Stimulated activated effector memory CD8-positive, alpha-beta T cell treated with anti-CD3 and anti-CD28 coated beads, Interleukin-12 subunit alpha, Interleukin-12 subunit beta, amount 100 ng/mL, for 72 hours (primary cell): ENCODE data around the gene EPYC.

Experiments used
- ATAC-seq: fragments of 150-1000 bp; cut with Tn5 transposase; 2 replicates; pipeline ENCODE4 v1.10.0; 2021
- DNase-seq, 2 donors: peaks; one replicate each; pipeline ENCODE4 v3.0.0; 2021 to 2022; ENCODE audit warnings: low spot score in 2 of 2
- H3K27ac Mint-ChIP-seq: one replicate; pipeline ENCODE4 v1.8.0; 2022; ENCODE audit warnings: mild to moderate bottlenecking, mixed read lengths
- H3K36me3 Mint-ChIP-seq: one replicate; pipeline ENCODE4 v1.8.0; 2022; ENCODE audit warnings: mild to moderate bottlenecking, mixed read lengths
- H3K4me1 Mint-ChIP-seq: one replicate; pipeline ENCODE4 v1.8.0; 2022; ENCODE audit warnings: mixed read lengths
- H3K4me3 Mint-ChIP-seq: one replicate; pipeline ENCODE4 v1.8.0; 2022; ENCODE audit warnings: mild to moderate bottlenecking, mixed read lengths
- H3K9me3 Mint-ChIP-seq: one replicate; pipeline ENCODE4 v1.8.0; 2022; ENCODE audit warnings: mixed read lengths

The EPYC gene

GRCh38 chr12:91004872-91005271, at the start of gene EPYC:
Gene EPYC, minus strand, starts transcription at chr12:91004972. Its CDS starts 2,407 bp downstream, at chr12:91002565.
- Mint-ChIP-seq H3K9me3 (peaks cover 2% of the 10 kb centered on the region), H3K36me3 (no peaks in the 10 kb centered on the region), H3K27ac (no peak within 1 kb of the TSS), H3K4me3 (no peak within 1 kb of the TSS), H3K4me1 (peaks cover 10% of the 10 kb centered on the region)
- ATAC-seq (no peak), DNase-seq (no peak)

GRCh38 chr12:91053951-91054715, 49.4 kb upstream of the EPYC start:
- Mint-ChIP-seq H3K4me3 (no peak overlapping the region), H3K9me3 (no peaks in the 10 kb centered on the region), H3K4me1 (no peaks in the 10 kb centered on the region), H3K27ac (no peak overlapping the region), H3K36me3 (no peaks in the 10 kb centered on the region)
- ATAC-seq (no peak), DNase-seq (no peak)

GRCh38 chr12:91052026-91052425, 47.3 kb upstream of the EPYC start:
- H3K36me3 Mint-ChIP-seq, result no peaks in the 10 kb centered on the region
- ATAC-seq, result no peak
- DNase-seq, result no peak
- no peaks in the 10 kb centered on the region for H3K9me3 Mint-ChIP-seq
- H3K4me1 Mint-ChIP-seq, result no peaks in the 10 kb centered on the region
- H3K27ac Mint-ChIP-seq, result no peak overlapping the region
- no peak overlapping the region for H3K4me3 Mint-ChIP-seq

GRCh38 chr12:91044586-91044985, 39.8 kb upstream of the EPYC start:
- H3K9me3 Mint-ChIP-seq, result no peaks in the 10 kb centered on the region
- no peaks in the 10 kb centered on the region for H3K4me1 Mint-ChIP-seq
- H3K36me3 Mint-ChIP-seq, result no peaks in the 10 kb centered on the region
- ATAC-seq (no peak), DNase-seq (no peak)
- no peak overlapping the region for H3K27ac Mint-ChIP-seq
- no peak overlapping the region for H3K4me3 Mint-ChIP-seq

- H3K9me3 Mint-ChIP-seq, result no peaks in the 10 kb centered on the region
- no peaks in the 10 kb centered on the region for H3K36me3 Mint-ChIP-seq
- H3K27ac Mint-ChIP-seq, result no peak overlapping the region
- no peak for DNase-seq
- ATAC-seq, result no peak
- no peaks in the 10 kb centered on the region for H3K4me1 Mint-ChIP-seq
- no peak overlapping the region for H3K4me3 Mint-ChIP-seq
Observed at GRCh38 chr12:91043408-91043807, 38.6 kb upstream of the EPYC start.

GRCh38 chr12:91040096-91040755, 35.5 kb upstream of the EPYC start:
- H3K4me1 Mint-ChIP-seq, result no peaks in the 10 kb centered on the region
- no peak for ATAC-seq
- H3K27ac Mint-ChIP-seq, result no peak overlapping the region
- no peaks in the 10 kb centered on the region for H3K36me3 Mint-ChIP-seq
- DNase-seq, result no peak
- no peaks in the 10 kb centered on the region for H3K9me3 Mint-ChIP-seq
- H3K4me3 Mint-ChIP-seq, result no peak overlapping the region

GRCh38 chr12:91037276-91037675, 32.5 kb upstream of the EPYC start:
- H3K27ac Mint-ChIP-seq, result no peak overlapping the region
- no peaks in the 10 kb centered on the region for H3K9me3 Mint-ChIP-seq
- H3K36me3 Mint-ChIP-seq, result no peaks in the 10 kb centered on the region
- H3K4me1 Mint-ChIP-seq, result no peaks in the 10 kb centered on the region
- H3K4me3 Mint-ChIP-seq, result no peak overlapping the region
- DNase-seq (no peak), ATAC-seq (no peak)

GRCh38 chr12:91033251-91033650, 28.5 kb upstream of the EPYC start:
- DNase-seq (no peak), ATAC-seq (no peak)
- no peaks in the 10 kb centered on the region for H3K4me1 Mint-ChIP-seq
- no peak overlapping the region for H3K27ac Mint-ChIP-seq
- H3K36me3 Mint-ChIP-seq, result no peaks in the 10 kb centered on the region
- H3K9me3 Mint-ChIP-seq, result no peaks in the 10 kb centered on the region
- no peak overlapping the region for H3K4me3 Mint-ChIP-seq

- no peak overlapping the region for H3K27ac Mint-ChIP-seq
- ATAC-seq (peak; percentile 71), DNase-seq (no peak)
- H3K4me3 Mint-ChIP-seq, result no peak overlapping the region
- H3K9me3 Mint-ChIP-seq, result no peaks in the 10 kb centered on the region
- H3K4me1 Mint-ChIP-seq, result no peaks in the 10 kb centered on the region
- no peaks in the 10 kb centered on the region for H3K36me3 Mint-ChIP-seq
Observed at GRCh38 chr12:91023326-91024004, 18.7 kb upstream of the EPYC start.

- DNase-seq (no peak), ATAC-seq (no peak)
- no peaks in the 10 kb centered on the region for H3K36me3 Mint-ChIP-seq
- H3K9me3 Mint-ChIP-seq, result no peaks in the 10 kb centered on the region
- no peak overlapping the region for H3K4me3 Mint-ChIP-seq
- H3K27ac Mint-ChIP-seq, result no peak overlapping the region
- no peaks in the 10 kb centered on the region for H3K4me1 Mint-ChIP-seq
Observed at GRCh38 chr12:91021076-91021475, 16.3 kb upstream of the EPYC start.

- Mint-ChIP-seq H3K4me3 (no peak overlapping the region), H3K9me3 (no peaks in the 10 kb centered on the region), H3K36me3 (no peaks in the 10 kb centered on the region), H3K27ac (no peak overlapping the region), H3K4me1 (no peaks in the 10 kb centered on the region)
- DNase-seq (no peak), ATAC-seq (no peak)
Observed at GRCh38 chr12:91019455-91019854, 14.7 kb upstream of the EPYC start.

- ATAC-seq (no peak), DNase-seq (no peak)
- no peaks in the 10 kb centered on the region for H3K9me3 Mint-ChIP-seq
- no peak overlapping the region for H3K27ac Mint-ChIP-seq
- H3K4me3 Mint-ChIP-seq, result no peak overlapping the region
- no peaks in the 10 kb centered on the region for H3K36me3 Mint-ChIP-seq
- H3K4me1 Mint-ChIP-seq, result no peaks in the 10 kb centered on the region
Observed at GRCh38 chr12:91017511-91018263, 12.9 kb upstream of the EPYC start.

GRCh38 chr12:91017043-91017442, 12.3 kb upstream of the EPYC start:
- peaks cover 2% of the 10 kb centered on the region for H3K9me3 Mint-ChIP-seq
- H3K4me3 Mint-ChIP-seq, result no peak overlapping the region
- H3K4me1 Mint-ChIP-seq, result no peaks in the 10 kb centered on the region
- H3K36me3 Mint-ChIP-seq, result no peaks in the 10 kb centered on the region
- no peak overlapping the region for H3K27ac Mint-ChIP-seq
- no peak for DNase-seq
- no peak for ATAC-seq

- H3K4me1 Mint-ChIP-seq, result peaks cover 10% of the 10 kb centered on the region
- H3K27ac Mint-ChIP-seq, result no peak overlapping the region
- no peak overlapping the region for H3K4me3 Mint-ChIP-seq
- DNase-seq (no peak), ATAC-seq (peak; percentile 32)
- no peaks in the 10 kb centered on the region for H3K36me3 Mint-ChIP-seq
- H3K9me3 Mint-ChIP-seq, result peaks cover 4% of the 10 kb centered on the region
Observed at GRCh38 chr12:91009319-91009950, 4.7 kb upstream of the EPYC start.
